Measurements from ENCODE around the gene GCH1.

DNA sequence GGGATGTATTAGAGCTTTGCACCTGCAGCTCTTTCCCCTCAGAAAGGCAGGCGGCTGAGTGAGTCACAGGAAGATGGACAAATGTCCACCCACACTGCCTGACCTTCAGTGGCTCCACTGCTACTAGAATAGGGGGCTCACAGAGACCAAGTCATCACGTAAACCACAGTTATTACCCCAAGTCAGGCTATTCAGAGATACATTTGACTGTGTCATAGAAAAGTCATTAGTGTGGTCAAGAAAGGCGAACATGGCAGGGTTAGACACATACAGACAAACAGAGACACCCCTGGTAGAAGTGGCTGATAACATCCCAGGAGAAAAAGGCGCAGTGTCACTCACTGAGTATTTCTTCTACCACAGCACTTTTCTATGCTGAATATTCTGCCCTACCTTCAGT, 36.0 kb downstream of the GCH1 start:
- TF ChIP-seq, protein P1, sequence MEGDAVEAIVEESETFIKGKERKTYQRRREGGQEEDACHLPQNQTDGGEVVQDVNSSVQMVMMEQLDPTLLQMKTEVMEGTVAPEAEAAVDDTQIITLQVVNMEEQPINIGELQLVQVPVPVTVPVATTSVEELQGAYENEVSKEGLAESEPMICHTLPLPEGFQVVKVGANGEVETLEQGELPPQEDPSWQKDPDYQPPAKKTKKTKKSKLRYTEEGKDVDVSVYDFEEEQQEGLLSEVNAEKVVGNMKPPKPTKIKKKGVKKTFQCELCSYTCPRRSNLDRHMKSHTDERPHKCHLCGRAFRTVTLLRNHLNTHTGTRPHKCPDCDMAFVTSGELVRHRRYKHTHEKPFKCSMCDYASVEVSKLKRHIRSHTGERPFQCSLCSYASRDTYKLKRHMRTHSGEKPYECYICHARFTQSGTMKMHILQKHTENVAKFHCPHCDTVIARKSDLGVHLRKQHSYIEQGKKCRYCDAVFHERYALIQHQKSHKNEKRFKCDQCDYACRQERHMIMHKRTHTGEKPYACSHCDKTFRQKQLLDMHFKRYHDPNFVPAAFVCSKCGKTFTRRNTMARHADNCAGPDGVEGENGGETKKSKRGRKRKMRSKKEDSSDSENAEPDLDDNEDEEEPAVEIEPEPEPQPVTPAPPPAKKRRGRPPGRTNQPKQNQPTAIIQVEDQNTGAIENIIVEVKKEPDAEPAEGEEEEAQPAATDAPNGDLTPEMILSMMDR (IDR thresholded peaks at IDR 0.05; ENCODE audit: low read length) = no peak
- no peak for TF ChIP-seq EZH2 (IDR thresholded peaks at IDR 0.05; ENCODE audit: borderline replicate concordance, low read length)
